GM18526 (cell line): ENCODE measurements around the gene STK11.

ENCODE experiments used
- POLR2A ChIP-seq: IDR thresholded peaks from 3 replicates; pipeline ENCODE4 v1.6.1; 2011; ENCODE audit not compliant: insufficient read length; ENCODE audit errors: extremely low read depth

Gene STK11, protein sequence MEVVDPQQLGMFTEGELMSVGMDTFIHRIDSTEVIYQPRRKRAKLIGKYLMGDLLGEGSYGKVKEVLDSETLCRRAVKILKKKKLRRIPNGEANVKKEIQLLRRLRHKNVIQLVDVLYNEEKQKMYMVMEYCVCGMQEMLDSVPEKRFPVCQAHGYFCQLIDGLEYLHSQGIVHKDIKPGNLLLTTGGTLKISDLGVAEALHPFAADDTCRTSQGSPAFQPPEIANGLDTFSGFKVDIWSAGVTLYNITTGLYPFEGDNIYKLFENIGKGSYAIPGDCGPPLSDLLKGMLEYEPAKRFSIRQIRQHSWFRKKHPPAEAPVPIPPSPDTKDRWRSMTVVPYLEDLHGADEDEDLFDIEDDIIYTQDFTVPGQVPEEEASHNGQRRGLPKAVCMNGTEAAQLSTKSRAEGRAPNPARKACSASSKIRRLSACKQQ

DNA sequence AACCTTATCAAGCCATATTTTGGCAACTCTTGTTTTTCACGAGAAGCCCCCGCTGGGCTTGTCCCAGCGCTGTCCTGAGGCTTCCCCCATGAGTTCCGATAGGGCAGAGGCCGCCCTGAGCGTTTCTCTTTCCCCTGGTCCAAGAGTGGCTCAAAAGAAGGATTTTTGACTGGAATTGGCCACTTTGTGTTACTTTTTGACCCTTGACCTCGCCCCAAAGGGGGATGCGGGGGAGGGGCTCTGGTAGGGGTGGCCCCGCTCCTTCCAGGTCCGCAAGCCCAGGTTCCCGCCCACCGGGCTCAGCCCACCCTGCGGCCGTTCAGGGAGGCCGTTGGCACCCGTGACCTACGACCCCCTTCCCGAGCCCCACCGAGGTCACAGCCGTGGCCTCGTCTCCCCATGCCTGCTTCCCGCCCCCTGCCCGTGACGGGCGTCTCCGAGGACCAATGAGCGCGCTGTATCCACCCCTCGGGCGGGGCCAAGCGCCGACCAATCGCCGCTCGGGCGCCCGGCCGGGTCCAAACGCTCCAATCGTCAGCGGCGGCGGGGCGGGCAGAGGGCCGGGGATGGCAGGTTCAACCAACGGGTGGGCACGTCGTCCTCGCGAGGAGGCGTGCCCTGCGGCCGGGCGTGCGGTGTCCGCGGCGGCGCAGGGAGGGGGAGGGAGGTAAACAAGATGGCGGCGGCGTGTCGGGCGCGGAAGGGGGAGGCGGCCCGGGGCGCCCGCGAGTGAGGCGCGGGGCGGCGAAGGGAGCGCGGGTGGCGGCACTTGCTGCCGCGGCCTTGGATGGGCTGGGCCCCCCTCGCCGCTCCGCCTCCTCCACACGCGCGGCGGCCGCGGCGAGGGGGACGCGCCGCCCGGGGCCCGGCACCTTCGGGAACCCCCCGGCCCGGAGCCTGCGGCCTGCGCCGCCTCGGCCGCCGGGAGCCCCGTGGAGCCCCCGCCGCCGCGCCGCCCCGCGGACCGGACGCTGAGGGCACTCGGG lies at the start of gene STK11:
STK11 (plus strand) TSS at position 665 of the 986 bp plus-strand sequence. CDS start 1,136 bp downstream, outside the sequence.
- TF ChIP-seq POLR2A, result peak; percentile 79

DNA sequence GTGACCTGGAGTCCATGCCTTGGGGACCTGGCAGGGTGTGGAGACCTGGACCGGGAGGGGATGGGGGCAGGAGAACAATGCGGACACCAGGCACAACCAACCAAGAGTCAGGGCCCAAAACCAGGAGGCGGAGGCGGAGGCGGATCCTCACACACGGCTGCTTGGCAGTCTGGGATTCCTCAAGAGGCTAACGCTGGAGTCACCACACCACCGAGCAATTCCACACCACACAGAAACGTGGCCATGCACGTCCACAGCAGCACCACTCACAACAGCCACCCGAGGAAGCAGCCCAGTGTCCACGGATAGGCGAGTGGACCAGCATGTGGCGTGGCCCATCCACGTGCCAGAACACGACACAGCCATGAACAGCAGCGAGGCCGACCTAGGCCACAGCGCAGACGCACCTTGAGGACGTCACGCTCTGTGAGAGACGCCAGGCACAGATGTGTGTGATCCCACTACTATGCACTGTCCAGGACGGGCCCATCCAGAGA lies 49.2 kb upstream of the STK11 start:
- TF ChIP-seq POLR2A, result no peak

DNA sequence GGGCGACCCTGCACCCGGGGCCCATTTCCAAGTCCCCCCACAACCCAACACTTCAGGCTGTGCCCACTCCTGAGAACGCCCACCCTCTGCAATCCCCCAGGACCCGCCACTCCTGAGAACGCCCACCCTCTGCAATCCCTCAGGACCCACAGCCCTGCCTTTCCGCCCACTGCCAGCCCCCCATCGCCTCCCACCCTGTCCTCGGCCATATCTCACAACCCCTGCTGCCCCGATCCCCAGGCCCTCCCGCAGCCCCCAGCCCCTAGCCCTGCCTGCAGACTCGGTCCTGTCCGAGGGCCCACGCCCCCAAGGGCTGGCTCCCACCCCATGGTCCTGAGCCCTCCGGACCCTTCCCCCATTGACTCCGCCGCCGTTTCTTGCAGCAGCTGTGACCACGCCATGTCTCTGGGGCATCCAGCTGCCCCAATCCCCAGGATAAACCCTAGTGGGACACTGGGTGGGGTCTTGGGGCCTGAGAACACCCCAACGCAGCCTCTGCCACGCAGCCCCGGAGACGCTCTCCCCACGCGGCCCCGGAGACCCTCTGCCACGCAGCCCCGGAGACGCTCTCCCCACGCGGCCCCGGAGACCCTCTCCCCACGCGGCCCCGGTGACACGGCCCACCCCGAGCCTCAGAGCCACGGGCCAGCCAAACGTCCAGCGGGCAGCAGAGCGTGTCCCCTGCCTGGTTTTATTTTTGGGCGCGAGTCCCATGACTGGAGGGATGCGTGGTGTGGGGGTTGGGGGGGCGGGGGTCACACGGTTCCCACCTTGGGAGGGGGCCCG lies 48.6 kb upstream of the STK11 start:
- no peak for TF ChIP-seq POLR2A

DNA sequence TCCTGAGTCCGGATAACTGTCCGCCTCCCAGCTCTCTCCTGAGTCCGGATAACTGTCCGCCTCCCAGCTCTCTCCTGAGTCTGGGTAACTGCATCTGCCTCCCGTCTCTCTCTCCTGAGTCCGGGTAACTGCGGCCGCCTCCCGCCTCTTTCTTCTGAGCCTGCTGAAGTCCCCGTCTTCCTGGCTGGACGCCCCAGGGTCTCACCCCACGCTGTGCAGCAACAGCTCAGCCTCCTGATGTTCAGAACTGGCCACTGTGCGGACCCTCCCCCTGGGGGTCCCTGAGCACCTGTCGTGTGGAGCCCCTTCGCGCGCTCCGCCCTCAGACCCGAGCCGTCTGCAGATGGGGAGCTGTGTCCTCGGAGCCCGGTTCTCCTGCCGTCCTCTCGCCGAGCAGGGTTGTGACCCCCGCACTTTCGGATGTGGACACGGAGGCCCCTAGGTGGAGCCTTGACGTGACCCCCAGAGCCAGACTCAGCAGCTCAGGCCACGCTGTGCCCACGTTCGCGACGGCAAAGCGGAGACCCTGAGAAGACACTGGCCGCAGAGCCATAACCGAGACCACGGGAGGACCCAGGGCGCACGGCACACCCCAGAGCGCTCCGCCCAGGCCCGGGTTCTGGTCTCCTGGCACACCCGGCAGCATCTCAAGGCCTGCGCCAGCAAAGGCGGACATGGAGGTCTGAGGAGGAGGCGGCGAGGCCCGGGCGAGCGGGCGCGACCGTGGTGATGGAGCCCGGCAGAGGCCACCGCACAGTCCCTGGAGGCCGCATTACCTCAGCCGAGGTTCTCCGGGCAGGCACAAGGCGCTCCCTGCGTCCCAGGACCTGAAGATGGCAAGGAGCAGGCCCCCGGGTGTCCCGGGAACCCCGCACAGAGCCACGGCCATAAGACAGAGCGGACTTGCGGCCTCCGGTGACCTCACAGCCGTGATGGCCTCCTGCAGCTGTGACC lies 47.4 kb upstream of the STK11 start:
- TF ChIP-seq POLR2A, result no peak

DNA sequence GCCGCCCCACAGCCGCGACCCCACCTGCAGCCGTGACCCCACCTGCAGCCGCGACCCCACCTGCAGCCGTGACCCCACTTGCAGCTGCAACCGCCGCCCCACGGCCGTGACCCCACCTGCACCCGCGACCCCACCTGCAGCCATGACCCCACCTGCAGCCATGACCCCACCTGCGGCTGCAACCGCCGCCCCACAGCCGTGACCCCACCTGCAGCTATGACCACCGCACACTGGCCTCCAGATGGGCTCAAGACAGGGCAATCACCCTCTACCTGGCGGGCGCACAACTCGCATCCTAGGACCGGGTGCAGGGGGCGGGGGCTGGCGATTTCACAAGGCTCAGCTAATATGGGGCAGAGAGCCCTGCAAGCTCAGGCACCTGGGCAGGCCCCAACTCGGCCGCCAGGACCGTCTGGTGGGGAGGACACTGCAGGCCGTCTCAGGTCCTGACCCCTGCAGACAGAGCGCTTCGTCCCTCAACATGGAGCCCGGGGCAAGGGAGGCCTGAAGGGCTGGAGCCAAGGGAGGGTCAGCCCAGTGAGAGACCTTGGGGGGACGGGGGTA lies 46.6 kb upstream of the STK11 start:
- no peak for TF ChIP-seq POLR2A

DNA sequence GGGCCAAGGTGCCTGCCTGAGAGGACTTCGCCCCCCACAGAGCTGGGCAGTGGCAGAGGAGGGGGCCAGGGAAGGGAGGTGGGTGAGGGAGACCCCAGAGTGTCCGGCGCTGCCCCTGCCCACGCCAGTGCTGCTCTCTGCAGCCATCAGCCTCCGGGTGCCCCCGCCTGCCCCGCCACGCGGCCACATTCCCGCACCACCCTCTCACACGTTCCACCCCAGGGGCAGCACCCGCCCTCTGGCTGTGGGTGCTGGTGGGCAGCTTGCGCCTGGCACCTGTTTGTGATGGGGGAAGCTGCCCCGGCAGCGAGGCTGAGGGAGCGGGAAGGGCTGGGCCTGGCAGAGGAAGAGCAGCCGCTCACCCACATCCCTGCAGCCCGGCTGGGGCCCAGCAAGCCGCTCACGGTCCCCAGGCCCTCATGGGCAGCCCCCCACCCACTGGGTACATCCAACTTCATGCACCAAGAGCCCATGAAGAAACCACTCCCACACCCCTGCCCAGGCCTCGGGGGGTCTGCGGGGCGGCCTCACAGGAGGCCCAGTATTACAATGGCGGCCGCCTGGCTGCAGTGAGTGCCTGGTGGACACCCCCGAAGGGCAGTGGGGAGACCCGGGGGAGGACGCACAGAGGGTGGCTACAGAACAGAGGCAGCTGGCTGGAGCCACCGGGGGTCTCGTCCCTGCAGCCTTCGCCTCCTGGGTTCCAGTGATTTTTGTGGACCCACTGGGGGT lies 45.5 kb upstream of the STK11 start:
- no peak for TF ChIP-seq POLR2A

DNA sequence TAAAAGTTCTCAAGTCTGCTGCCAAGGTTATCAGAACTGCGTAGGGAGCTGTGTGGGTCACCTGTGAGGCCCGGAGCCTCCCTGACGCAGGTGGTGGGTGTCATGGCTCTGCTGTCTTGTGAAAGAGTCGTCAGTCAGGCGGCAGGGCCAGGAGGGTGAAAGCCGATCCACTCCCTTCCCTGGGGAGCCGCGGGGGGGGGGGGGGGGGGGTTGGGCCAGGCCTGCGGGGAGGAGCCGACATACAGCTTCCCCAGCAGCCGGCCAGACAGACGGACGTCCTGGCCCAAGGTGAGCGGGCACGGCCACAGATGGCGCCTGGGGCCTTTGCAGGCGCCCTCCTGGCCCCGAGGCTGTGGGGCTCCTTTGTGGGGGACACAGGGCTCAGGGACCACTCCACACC lies 43.9 kb upstream of the STK11 start:
- no peak for TF ChIP-seq POLR2A

DNA sequence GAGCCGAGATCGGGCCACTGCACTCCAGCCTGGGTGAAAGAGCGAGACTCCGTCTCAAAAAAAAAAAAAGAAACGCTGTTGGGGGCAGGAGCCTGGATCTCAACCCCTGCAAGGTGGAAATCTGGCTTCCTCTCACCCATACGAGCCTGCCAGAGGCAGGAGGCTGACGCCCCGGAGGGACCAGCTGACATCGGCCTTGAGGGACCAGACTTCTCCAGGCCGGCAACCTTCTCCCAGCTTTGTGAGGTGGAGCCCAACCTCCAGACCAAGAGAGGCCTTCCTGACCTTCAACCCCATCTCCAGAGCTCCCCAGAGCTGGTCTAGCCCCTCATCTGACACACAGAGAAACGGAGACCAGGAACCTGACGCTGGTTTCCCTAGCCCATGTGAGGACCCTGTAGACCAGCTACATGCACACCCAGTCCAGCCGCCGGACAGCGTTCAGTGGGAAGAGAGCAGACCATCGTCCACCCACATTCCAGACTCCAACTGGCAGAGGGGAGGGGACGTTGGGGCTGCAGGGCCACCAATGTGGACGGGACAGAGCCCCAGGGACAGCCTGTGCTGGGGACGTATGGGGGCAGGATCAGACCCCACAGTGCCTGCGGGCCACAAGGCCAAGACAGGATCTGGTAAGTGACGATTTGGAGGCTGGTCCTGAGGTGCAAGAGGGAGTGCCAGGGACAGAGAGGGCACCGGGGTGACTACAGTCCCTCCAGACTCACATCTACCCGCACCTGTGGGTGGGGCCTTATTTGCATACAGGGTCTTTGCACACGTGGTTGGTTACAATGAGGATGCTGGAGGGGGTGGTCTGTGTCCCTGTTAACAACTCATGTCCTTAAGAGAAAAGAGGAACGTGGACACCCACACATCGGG lies 42.9 kb upstream of the STK11 start:
- no peak for TF ChIP-seq POLR2A

DNA sequence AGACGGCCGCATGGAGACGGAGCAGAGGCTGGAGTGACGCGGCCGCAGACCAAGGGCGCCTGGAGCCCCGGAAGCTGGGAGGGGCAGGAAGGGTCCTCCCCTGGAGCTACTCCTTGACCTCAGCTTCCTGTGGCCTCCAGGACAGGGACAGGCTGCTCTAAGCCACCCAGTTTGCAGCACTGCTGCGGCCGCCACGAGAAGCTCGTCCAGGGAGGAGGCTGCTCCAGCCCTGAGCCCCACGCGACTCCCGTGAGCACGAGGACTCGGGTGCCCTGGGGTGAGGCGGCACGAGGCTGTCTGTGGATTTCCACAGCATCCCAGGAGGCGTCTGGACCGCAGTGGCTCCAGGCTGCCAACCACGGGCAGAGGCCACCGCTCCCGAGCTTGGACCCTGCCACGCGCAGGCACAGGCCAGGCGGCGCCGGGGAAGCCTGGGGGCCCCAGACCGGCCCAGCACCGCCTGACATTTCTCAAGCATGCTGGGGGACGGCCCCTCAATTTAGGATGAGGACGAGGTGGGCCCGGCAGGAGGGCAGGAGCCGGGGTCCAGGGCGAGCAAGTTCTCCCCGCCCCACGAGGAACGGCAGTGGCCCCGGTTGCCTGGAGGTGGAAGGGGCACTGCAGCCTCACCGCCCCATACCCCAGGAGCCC lies 42.2 kb upstream of the STK11 start:
- no peak for TF ChIP-seq POLR2A

DNA sequence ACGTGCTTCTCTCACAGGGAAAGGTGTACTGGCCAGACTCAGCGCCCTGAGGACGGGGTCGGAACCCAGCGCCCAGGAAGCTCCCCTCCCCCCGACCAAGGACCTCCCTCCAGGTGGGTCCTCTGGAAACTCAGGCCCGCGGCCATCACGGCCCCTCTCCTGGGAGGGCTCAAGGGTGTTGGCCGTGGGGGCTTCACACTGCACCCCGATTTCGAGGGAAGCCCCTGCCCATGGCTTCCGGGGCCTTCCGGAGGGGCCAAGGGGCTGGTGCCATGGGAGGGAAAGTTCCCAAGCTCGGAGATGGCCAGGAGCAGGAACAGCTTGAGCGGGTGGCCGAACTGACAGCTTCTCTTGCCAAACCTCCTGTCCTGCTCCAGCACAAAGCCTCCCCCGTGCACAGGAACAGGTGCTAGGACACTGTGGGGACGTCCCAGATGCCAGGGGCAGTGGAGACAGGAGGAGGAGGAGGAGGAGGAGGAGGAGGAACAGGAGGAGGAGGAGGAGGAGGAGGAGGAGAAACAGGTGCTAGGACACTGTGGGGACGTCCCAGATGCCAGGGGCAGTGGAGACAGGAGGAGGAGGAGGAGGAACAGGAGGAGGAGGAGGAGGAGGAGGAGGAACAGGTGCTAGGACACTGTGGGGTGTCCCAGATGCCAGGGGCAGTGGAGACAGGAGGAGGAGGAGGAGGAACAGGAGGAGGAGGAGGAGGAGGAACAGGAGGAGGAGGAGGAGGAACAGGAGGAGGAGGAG lies 41.5 kb upstream of the STK11 start:
- no peak for TF ChIP-seq POLR2A
